Activated CD8-positive, alpha-beta memory T cell treated with anti-CD3 and anti-CD28 coated beads, Interleukin-2, amount 50 U/mL, for 24 hours (primary cell): Measurements from ENCODE around the gene CLDND1.

Experiments
- DNase-seq: peaks from one replicate; pipeline ENCODE4 v3.0.0-alpha.2; 2020; ENCODE audit errors: extremely low read depth

Gene CLDND1

GRCh38 chr3:98514948-98515347 lies 7.8 kb downstream of the CLDND1 start:
- no peak for DNase-seq

GRCh38 chr3:98513736-98514135 lies 9.0 kb downstream of the CLDND1 start:
- DNase-seq = no peak

GRCh38 chr3:98513091-98513511 lies 9.6 kb downstream of the CLDND1 start:
- DNase-seq = no peak

GRCh38 chr3:98512576-98512975 lies 10.1 kb downstream of the CLDND1 start:
- no peak for DNase-seq

GRCh38 chr3:98508582-98508981 lies 14.1 kb downstream of the CLDND1 start:
- no peak for DNase-seq

GRCh38 chr3:98504539-98504938 lies 18.2 kb downstream of the CLDND1 start:
- DNase-seq = no peak

GRCh38 chr3:98501863-98502576 lies 20.7 kb downstream of the CLDND1 start:
- DNase-seq = no peak

GRCh38 chr3:98501270-98501669 lies 21.4 kb downstream of the CLDND1 start:
- no peak for DNase-seq

- DNase-seq = no peak
Observed at GRCh38 chr3:98500019-98500418, 22.7 kb downstream of the CLDND1 start.

GRCh38 chr3:98497381-98497780 lies 25.3 kb downstream of the CLDND1 start, which contains the start of gene OR5K2:
Gene OR5K2 (plus strand): TSS chr3:98497681. CDS start chr3:98497681, 0 bp downstream.
- no peak for DNase-seq

GRCh38 chr3:98483626-98484025 lies 39.1 kb downstream of the CLDND1 start:
- no peak for DNase-seq

GRCh38 chr3:98482717-98483482 lies 39.8 kb downstream of the CLDND1 start:
- no peak for DNase-seq
